Stimulated activated CD8-positive, alpha-beta memory T cell treated with anti-CD3 and anti-CD28 coated beads, Interleukin-15, amount 100 ng/mL, for 48 hours (primary cell): Measurements from ENCODE around the gene HADHB.
"Not testable (repeated sequence)": the region's sequence is repeated elsewhere in the genome, so short reads cannot be mapped to it uniquely, and the experiment has no call there.

Source experiments
- DNase-seq, 2 donors: peaks; one replicate each; pipeline ENCODE4 v3.0.0-alpha.2; 2020; ENCODE audit warnings: low read depth in 2 of 2

Gene HADHB

GRCh38 chr2:26297061-26297460, 52.3 kb downstream of the HADHB start:
- DNase-seq: no peak

GRCh38 chr2:26298286-26298637, 53.5 kb downstream of the HADHB start:
- DNase-seq: no peak

- DNase-seq: no peak
Measured at GRCh38 chr2:26298638-26299393, 54.1 kb downstream of the HADHB start.

- DNase-seq: no peak
Measured at GRCh38 chr2:26299471-26300101, 54.8 kb downstream of the HADHB start.

GRCh38 chr2:26300234-26300925, 55.6 kb downstream of the HADHB start:
- DNase-seq: no peak

- DNase-seq: no peak
Measured at GRCh38 chr2:26302846-26303245, 58.1 kb downstream of the HADHB start.

GRCh38 chr2:26305094-26305493, 60.4 kb downstream of the HADHB start:
- not testable (repeated sequence) for DNase-seq

GRCh38 chr2:26305540-26305939, 60.8 kb downstream of the HADHB start:
- no peak for DNase-seq

GRCh38 chr2:26309921-26310320, 65.2 kb downstream of the HADHB start:
- DNase-seq: no peak

GRCh38 chr2:26312471-26312870, 67.7 kb downstream of the HADHB start:
- DNase-seq: no peak

- DNase-seq: no peak
Measured at GRCh38 chr2:26313446-26313845, 68.7 kb downstream of the HADHB start.

GRCh38 chr2:26314243-26314642, 69.5 kb downstream of the HADHB start:
- no peak for DNase-seq

- DNase-seq: no peak
Measured at GRCh38 chr2:26316041-26316440, 71.3 kb downstream of the HADHB start.

GRCh38 chr2:26316845-26317244, 72.1 kb downstream of the HADHB start:
- no peak for DNase-seq

GRCh38 chr2:26317377-26318105, 72.8 kb downstream of the HADHB start:
- DNase-seq: no peak

GRCh38 chr2:26318950-26319349, 74.2 kb downstream of the HADHB start:
- DNase-seq: no peak

GRCh38 chr2:26324479-26324878, 79.7 kb downstream of the HADHB start:
- DNase-seq: not testable (repeated sequence)

- no peak for DNase-seq
Measured at GRCh38 chr2:26324903-26325302, 80.2 kb downstream of the HADHB start.

GRCh38 chr2:26325851-26326250, 81.1 kb downstream of the HADHB start:
- DNase-seq: no peak

- DNase-seq: no peak
Measured at GRCh38 chr2:26326514-26326913, 81.8 kb downstream of the HADHB start.

GRCh38 chr2:26327291-26328272, 82.8 kb downstream of the HADHB start:
- no peak for DNase-seq
